ENCODE data around the gene ZNF318. TPM values are rescaled to one million over a fixed set of nuclear protein-coding genes. Genes with fewer than 3 reads are reported as not detected.
"Not testable (repeated sequence)": the region's sequence is repeated elsewhere in the genome, so short reads cannot be mapped to it uniquely, and the experiment has no call there.

The ZNF318 gene
- total RNA-seq, 1 donor from 2014 or later: 18.3 TPM

- ATAC-seq (peak; percentile 79 to 80), DNase-seq (no peak)
- no peak overlapping the region for H3K4me3 ChIP-seq
- no peaks in the 10 kb centered on the region for H3K27me3 ChIP-seq (ENCODE audit: low read depth)
- intact Hi-C loops (cut with DNase I): no loop called here
- no peaks in the 10 kb centered on the region for H3K36me3 ChIP-seq
- no peaks in the 10 kb centered on the region for H3K9me3 ChIP-seq
- no peak for TF ChIP-seq CTCF (IDR thresholded peaks at IDR 0.05)
- peaks cover 4% of the 10 kb centered on the region for H3K4me1 ChIP-seq
- H3K27ac ChIP-seq: no peak overlapping the region
These were observed 27.1 kb upstream of the ZNF318 start for GRCh38 chr6:43396408-43397149.

GRCh38 chr6:43395776-43396175 is 26.3 kb upstream of the ZNF318 start:
- intact Hi-C loops (cut with DNase I): no loop called here
- H3K27ac ChIP-seq: no peak overlapping the region
- no peaks in the 10 kb centered on the region for H3K9me3 ChIP-seq
- TF ChIP-seq CTCF (IDR thresholded peaks at IDR 0.05): no peak
- H3K4me1 ChIP-seq: peaks cover 4% of the 10 kb centered on the region
- peak in 1 of 2 donors; percentile 19 for ATAC-seq
- no peaks in the 10 kb centered on the region for H3K36me3 ChIP-seq
- no peak for DNase-seq
- no peaks in the 10 kb centered on the region for H3K27me3 ChIP-seq (ENCODE audit: low read depth)
- H3K4me3 ChIP-seq: no peak overlapping the region

GRCh38 chr6:43394982-43395381 is 25.5 kb upstream of the ZNF318 start:
- Histone ChIP-seq H3K27ac (no peak overlapping the region), H3K27me3 (ENCODE audit: low read depth) (no peaks in the 10 kb centered on the region), H3K36me3 (no peaks in the 10 kb centered on the region), H3K4me3 (no peak overlapping the region), H3K4me1 (peaks cover 6% of the 10 kb centered on the region), H3K9me3 (no peaks in the 10 kb centered on the region)
- ATAC-seq: no peak
- intact Hi-C loops (cut with DNase I): no loop called here
- no peak for TF ChIP-seq CTCF (IDR thresholded peaks at IDR 0.05)
- DNase-seq: no peak

GRCh38 chr6:43393602-43394001 is 24.2 kb upstream of the ZNF318 start:
- peak overlapping the region; percentile 34 for H3K4me3 ChIP-seq
- no peaks in the 10 kb centered on the region for H3K27me3 ChIP-seq (ENCODE audit: low read depth)
- intact Hi-C loops (cut with DNase I): no loop called here
- H3K36me3 ChIP-seq: no peaks in the 10 kb centered on the region
- H3K4me1 ChIP-seq: peaks cover 5% of the 10 kb centered on the region
- H3K9me3 ChIP-seq: no peaks in the 10 kb centered on the region
- no peak for TF ChIP-seq CTCF (IDR thresholded peaks at IDR 0.05)
- H3K27ac ChIP-seq: peak overlapping the region; percentile 6
- DNase-seq (no peak), ATAC-seq (no peak)

- intact Hi-C loops (cut with DNase I); H3K36me3 ChIP-seq; DNase-seq; H3K9me3 ChIP-seq; H3K27me3 ChIP-seq (ENCODE audit: low read depth); H3K4me1 ChIP-seq; ATAC-seq: not testable (repeated sequence)
- Histone ChIP-seq H3K27ac (peak overlapping the region; percentile 6), H3K4me3 (peak overlapping the region; percentile 34)
These were observed 23.7 kb upstream of the ZNF318 start for GRCh38 chr6:43393133-43393532.

- no peaks in the 10 kb centered on the region for H3K36me3 ChIP-seq
- no peak for DNase-seq
- ATAC-seq: peak in 1 of 2 donors; percentile 8
- peak overlapping the region; percentile 27 for H3K27ac ChIP-seq
- no peak for TF ChIP-seq CTCF (IDR thresholded peaks at IDR 0.05)
- intact Hi-C loops (cut with DNase I): no loop called here
- peaks cover 5% of the 10 kb centered on the region for H3K4me1 ChIP-seq
- no peaks in the 10 kb centered on the region for H3K9me3 ChIP-seq
- H3K4me3 ChIP-seq: peak overlapping the region; percentile 34
- H3K27me3 ChIP-seq (ENCODE audit: low read depth): no peaks in the 10 kb centered on the region
These were observed 22.1 kb upstream of the ZNF318 start for GRCh38 chr6:43391440-43392031.

GRCh38 chr6:43390753-43391439 is 21.4 kb upstream of the ZNF318 start:
- Histone ChIP-seq H3K4me3 (peak overlapping the region; percentile 34), H3K27ac (peak overlapping the region; percentile 27)
- H3K4me1 ChIP-seq; intact Hi-C loops (cut with DNase I); DNase-seq; H3K27me3 ChIP-seq (ENCODE audit: low read depth); H3K36me3 ChIP-seq; H3K9me3 ChIP-seq: not testable (repeated sequence)
- ATAC-seq: peak; percentile 55 to 82
